BLaER1 (cell line): ENCODE data around the gene TMPRSS9.
A peak's percentile ranks its signal among the peaks of the same experiment; 100 is the strongest.

Experiments
- H3K27ac ChIP-seq: shearing (Covaris generic); formaldehyde crosslinking; 2 replicates; pipeline ENCODE4 v1.8.1; 2022
- H3K27me3 ChIP-seq: shearing (Covaris generic); formaldehyde crosslinking; 2 replicates; pipeline ENCODE4 v1.8.1; 2022
- H3K36me3 ChIP-seq: shearing (Covaris generic); formaldehyde crosslinking; 2 replicates; pipeline ENCODE4 v1.8.1; 2022
- H3K4me1 ChIP-seq: shearing (Covaris generic); formaldehyde crosslinking; 2 replicates; pipeline ENCODE4 v1.8.1; 2022
- H3K4me2 ChIP-seq: shearing (Covaris generic); formaldehyde crosslinking; 2 replicates; pipeline ENCODE4 v1.8.1; 2022
- H3K4me3 ChIP-seq: shearing (Covaris generic); formaldehyde crosslinking; 2 replicates; pipeline ENCODE4 v1.8.1; 2022
- H3K9ac ChIP-seq: shearing (Covaris generic); formaldehyde crosslinking; 2 replicates; pipeline ENCODE4 v1.8.1; 2022
- H3K9me3 ChIP-seq: shearing (Covaris generic); formaldehyde crosslinking; 2 replicates; pipeline ENCODE4 v1.8.1; 2022
- H4K20me1 ChIP-seq: shearing (Covaris generic); formaldehyde crosslinking; 2 replicates; pipeline ENCODE4 v1.8.1; 2022
- Cebpa-rat ChIP-seq: shearing (Covaris generic); IDR thresholded peaks from 2 replicates; pipeline ENCODE4 v1.8.1; 2022

TMPRSS9 gene

DNA sequence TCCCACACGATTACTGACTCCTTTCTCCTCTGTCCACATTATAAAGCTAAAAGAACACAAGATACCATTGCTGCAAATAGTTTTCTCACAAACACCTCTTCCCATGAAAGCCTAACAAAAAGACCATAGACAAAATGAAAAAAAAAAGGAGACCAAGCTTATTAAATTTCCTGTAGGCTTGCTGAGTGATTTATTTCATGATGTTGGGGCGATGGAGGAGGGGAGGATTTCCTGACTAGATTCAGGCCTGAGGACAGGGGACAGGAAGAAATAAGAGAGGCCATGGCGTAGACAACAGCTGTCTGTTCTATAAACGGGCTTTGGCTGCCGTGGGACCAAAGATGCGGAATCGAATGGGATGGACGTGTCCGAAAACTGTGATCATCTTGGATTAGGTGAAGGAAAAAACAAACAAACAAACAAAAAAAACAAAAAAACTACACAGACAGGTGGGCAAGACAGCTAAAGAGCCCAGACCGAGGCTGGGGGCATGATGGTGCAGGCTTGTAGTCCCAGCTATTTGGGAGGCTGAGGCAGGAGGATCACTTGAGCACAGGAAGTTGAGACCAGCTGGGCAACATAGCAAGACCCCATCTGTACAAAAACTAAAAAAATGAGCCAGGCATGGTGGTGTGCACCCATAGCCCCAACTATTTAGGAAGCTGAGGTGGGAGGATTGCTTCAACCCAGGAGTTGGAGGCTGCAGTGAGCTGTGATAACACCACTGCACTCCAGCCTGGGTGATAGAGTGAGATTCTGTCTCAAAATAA is 5.3 kb downstream of the TMPRSS9 start:
- no peaks in the 10 kb centered on the region for H3K36me3 ChIP-seq
- no peak for TF ChIP-seq Cebpa-rat
- H3K4me2 ChIP-seq, result peak overlapping the region; percentile 63
- H3K9me3 ChIP-seq, result peaks cover 23% of the 10 kb centered on the region
- H3K4me1 ChIP-seq, result peaks cover 25% of the 10 kb centered on the region
- H4K20me1 ChIP-seq, result no peaks in the 10 kb centered on the region
- peaks cover 16% of the 10 kb centered on the region for H3K27me3 ChIP-seq
- no peak overlapping the region for H3K4me3 ChIP-seq
- no peak overlapping the region for H3K27ac ChIP-seq
- H3K9ac ChIP-seq, result 0 out of 2 replicates have a peak overlapping the region, but pooled peaks have one; percentile 18

DNA sequence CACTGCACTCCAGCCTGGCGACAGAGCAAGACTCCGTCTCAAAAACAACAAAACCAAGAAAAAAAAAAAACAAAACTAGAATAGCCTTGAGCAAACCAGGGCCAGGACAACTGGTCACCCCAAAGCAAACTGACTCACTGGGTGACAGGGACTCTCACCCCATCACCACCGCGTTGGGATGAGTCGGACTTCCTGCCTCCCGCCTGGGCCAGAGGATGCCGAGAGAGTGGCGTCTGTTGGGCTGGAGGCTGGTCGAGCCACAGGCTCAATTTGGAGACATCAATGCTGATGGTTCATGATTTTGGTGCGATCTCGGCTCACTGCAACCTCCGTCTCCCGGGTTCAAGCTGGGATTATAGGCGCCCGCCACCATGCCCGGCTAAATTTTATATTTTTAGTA is 11.6 kb downstream of the TMPRSS9 start:
- Histone ChIP-seq H3K9me3 (peaks cover 40% of the 10 kb centered on the region), H3K36me3 (no peaks in the 10 kb centered on the region), H3K27ac (no peak overlapping the region), H3K4me2 (no peak overlapping the region), H3K4me3 (no peak overlapping the region), H3K4me1 (peaks cover 8% of the 10 kb centered on the region), H4K20me1 (no peaks in the 10 kb centered on the region), H3K27me3 (no peaks in the 10 kb centered on the region), H3K9ac (no peak overlapping the region)
- TF ChIP-seq Cebpa-rat, result no peak

DNA sequence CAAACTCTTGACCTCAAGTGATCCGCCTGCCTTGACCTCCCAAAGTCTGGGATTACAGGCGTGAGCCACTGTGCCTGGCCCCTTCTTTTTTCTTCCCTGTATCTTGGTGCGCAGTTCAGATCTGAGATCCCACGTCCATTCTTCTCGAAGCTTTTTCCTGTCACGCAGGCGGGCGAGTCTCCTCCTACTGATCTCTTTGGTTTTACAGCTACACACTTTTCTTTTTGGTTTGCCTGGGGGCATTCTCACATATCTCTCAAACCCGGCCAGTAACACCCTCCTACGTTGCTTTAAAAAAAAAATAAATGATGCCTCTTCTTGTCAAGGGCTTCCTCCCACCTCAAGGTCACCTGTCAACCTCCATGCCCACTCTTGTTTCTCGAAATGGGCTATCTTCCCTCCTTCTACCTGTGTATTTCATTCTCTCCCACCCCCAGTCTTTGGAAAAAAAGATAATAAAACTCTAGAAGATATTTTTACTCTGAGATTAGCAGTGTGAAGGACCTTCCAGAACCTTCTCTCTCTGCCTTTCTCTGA is 12.1 kb downstream of the TMPRSS9 start:
- Histone ChIP-seq H3K27me3 (no peaks in the 10 kb centered on the region), H3K9me3 (peaks cover 36% of the 10 kb centered on the region), H3K4me1 (peaks cover 8% of the 10 kb centered on the region), H3K27ac (no peak overlapping the region), H3K9ac (no peak overlapping the region), H3K4me2 (no peak overlapping the region), H3K36me3 (no peaks in the 10 kb centered on the region), H3K4me3 (no peak overlapping the region), H4K20me1 (no peaks in the 10 kb centered on the region)
- no peak for TF ChIP-seq Cebpa-rat

DNA sequence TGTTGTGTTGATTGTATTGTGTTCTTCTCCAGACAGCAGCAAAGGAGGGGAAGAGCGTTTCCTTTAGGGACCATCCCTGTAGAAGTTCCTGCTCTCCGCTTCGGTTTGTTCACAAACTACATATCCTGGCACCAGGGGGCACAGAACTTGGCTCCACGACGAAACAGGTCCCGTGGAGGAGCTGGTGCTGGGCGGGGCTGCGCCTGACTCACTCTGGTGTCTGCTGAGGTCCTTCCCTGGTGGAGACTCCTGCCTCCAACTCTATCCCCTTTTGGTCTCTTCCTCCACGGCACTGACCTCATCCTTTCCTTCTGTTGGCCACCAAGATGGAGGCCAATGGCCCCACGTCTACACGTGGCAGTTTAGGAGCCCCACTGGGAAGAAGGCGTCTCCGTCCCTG is 14.7 kb downstream of the TMPRSS9 start:
- no peak for TF ChIP-seq Cebpa-rat
- Histone ChIP-seq H3K4me2 (no peak overlapping the region), H3K36me3 (no peaks in the 10 kb centered on the region), H3K4me1 (peaks cover 8% of the 10 kb centered on the region), H4K20me1 (no peaks in the 10 kb centered on the region), H3K9ac (no peak overlapping the region), H3K27ac (no peak overlapping the region), H3K27me3 (no peaks in the 10 kb centered on the region), H3K9me3 (peaks cover 47% of the 10 kb centered on the region), H3K4me3 (no peak overlapping the region)

- Histone ChIP-seq H3K9ac (no peak overlapping the region), H3K4me2 (peak overlapping the region; percentile 30; the same call in 1 of the 2 replicates), H4K20me1 (no peaks in the 10 kb centered on the region), H3K4me3 (no peak overlapping the region), H3K9me3 (peaks cover 47% of the 10 kb centered on the region), H3K27ac (no peak overlapping the region), H3K36me3 (no peaks in the 10 kb centered on the region), H3K4me1 (peaks cover 8% of the 10 kb centered on the region), H3K27me3 (no peaks in the 10 kb centered on the region)
- no peak for TF ChIP-seq Cebpa-rat
These were observed 15.5 kb downstream of the TMPRSS9 start for GRCh38 chr19:2375353-2376121.

DNA sequence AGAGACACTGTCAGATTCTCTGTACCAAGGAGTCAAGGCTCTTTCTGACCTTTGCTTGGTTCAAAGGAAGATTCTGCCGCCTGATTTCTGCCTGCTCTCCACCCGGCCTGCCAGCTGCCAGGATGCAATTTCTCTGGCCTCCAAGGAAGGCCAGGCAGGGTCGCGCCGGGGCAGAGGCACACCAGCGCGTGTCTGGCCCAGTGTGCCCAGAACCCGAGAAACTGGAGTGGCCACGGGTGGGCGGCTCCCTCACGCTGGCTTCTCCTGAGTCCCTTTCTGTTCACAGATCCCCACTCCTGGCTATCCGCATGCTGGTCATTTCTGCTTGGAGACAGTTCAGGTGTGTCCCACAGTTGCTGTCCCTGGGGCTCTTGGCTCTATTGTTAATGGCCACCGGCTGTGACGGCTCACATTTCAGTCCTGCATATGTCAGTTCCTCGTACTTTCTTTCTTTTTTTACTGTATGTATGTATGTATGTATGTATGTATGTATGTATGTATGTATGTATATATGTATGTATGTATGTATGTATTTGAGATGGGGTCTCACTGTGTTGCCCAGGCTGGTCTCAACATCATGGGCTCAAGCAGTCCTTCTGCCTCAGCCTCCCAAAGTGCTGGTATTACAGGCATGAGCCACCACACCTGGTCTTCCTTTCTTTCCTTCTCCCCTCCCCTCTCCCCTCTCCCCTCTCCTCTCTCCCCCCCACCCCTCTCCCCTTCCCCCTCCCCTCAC is 16.9 kb downstream of the TMPRSS9 start:
- H3K27me3 ChIP-seq, result no peaks in the 10 kb centered on the region
- H3K9ac ChIP-seq, result no peak overlapping the region
- no peak overlapping the region for H3K4me2 ChIP-seq
- peaks cover 41% of the 10 kb centered on the region for H3K9me3 ChIP-seq
- no peak for TF ChIP-seq Cebpa-rat
- H3K4me3 ChIP-seq, result no peak overlapping the region
- no peaks in the 10 kb centered on the region for H4K20me1 ChIP-seq
- no peaks in the 10 kb centered on the region for H3K36me3 ChIP-seq
- peaks cover 8% of the 10 kb centered on the region for H3K4me1 ChIP-seq
- H3K27ac ChIP-seq, result no peak overlapping the region

GRCh38 chr19:2380567-2380966 is 20.5 kb downstream of the TMPRSS9 start:
- no peak for TF ChIP-seq Cebpa-rat
- Histone ChIP-seq H3K9ac (no peak overlapping the region), H3K27me3 (no peaks in the 10 kb centered on the region), H3K4me1 (peaks cover 23% of the 10 kb centered on the region), H4K20me1 (no peaks in the 10 kb centered on the region), H3K27ac (no peak overlapping the region), H3K4me2 (no peak overlapping the region), H3K9me3 (peaks cover 36% of the 10 kb centered on the region), H3K36me3 (no peaks in the 10 kb centered on the region), H3K4me3 (no peak overlapping the region)

- no peak overlapping the region for H3K4me2 ChIP-seq
- peaks cover 16% of the 10 kb centered on the region for H3K4me1 ChIP-seq
- H3K4me3 ChIP-seq, result no peak overlapping the region
- H3K36me3 ChIP-seq, result no peaks in the 10 kb centered on the region
- no peaks in the 10 kb centered on the region for H3K27me3 ChIP-seq
- H3K9me3 ChIP-seq, result peaks cover 36% of the 10 kb centered on the region
- TF ChIP-seq Cebpa-rat, result no peak
- no peak overlapping the region for H3K9ac ChIP-seq
- H3K27ac ChIP-seq, result no peak overlapping the region
- no peaks in the 10 kb centered on the region for H4K20me1 ChIP-seq
These were observed 21.2 kb downstream of the TMPRSS9 start for GRCh38 chr19:2381148-2381820.

DNA sequence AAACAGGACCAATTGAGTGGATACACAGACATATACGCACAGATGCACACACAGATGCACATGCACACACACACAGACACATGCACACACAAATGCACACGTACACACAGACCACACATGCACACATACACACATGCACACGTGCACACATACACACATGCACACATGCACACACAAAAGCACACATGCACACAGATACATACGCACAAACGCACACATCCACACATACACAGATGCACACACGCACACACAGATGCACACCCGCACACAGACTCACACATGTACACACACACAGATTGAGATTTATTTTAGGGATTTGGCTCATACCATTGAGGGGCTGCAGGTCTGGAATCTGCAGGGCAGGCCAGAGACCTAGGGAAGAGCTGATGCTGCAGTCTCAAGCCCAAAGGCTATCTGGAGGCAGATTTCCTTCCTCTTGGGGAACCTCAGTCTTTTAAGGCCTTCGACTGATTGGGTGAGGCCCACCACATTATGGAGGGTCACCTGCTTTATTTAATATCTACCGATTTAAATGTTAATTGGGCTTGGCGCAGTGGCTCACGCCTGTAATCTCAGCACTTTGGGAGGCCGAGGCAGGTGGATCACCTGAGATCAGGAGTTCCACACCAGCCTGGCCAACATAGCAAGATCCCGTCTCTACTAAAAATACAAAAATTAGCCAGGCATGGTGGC is 22.6 kb downstream of the TMPRSS9 start:
- H3K4me2 ChIP-seq, result no peak overlapping the region
- H3K27me3 ChIP-seq, result no peaks in the 10 kb centered on the region
- no peak overlapping the region for H3K9ac ChIP-seq
- TF ChIP-seq Cebpa-rat, result no peak
- no peak overlapping the region for H3K27ac ChIP-seq
- no peak overlapping the region for H3K4me3 ChIP-seq
- no peaks in the 10 kb centered on the region for H4K20me1 ChIP-seq
- no peaks in the 10 kb centered on the region for H3K36me3 ChIP-seq
- peaks cover 36% of the 10 kb centered on the region for H3K9me3 ChIP-seq
- H3K4me1 ChIP-seq, result peaks cover 19% of the 10 kb centered on the region
